Measurements from ENCODE around the gene GPR63. TPM values are rescaled to one million over a fixed set of nuclear protein-coding genes. Genes with fewer than 3 reads are reported as not detected.

GPR63 gene
- total RNA-seq, 4 donors from 2014 or later: 0.11 to 0.95 (median 0.80) TPM

- no peak overlapping the region for H3K4me3 ChIP-seq
- H3K27me3 ChIP-seq: no peaks in the 10 kb centered on the region
- 79 to 96% methylated on average over 1 of the region's 1 CpG for WGBS, 2 donors
- no peak for DNase-seq
- intact Hi-C loops (cut with DNase I): no loop called here
- TF ChIP-seq, protein P1, sequence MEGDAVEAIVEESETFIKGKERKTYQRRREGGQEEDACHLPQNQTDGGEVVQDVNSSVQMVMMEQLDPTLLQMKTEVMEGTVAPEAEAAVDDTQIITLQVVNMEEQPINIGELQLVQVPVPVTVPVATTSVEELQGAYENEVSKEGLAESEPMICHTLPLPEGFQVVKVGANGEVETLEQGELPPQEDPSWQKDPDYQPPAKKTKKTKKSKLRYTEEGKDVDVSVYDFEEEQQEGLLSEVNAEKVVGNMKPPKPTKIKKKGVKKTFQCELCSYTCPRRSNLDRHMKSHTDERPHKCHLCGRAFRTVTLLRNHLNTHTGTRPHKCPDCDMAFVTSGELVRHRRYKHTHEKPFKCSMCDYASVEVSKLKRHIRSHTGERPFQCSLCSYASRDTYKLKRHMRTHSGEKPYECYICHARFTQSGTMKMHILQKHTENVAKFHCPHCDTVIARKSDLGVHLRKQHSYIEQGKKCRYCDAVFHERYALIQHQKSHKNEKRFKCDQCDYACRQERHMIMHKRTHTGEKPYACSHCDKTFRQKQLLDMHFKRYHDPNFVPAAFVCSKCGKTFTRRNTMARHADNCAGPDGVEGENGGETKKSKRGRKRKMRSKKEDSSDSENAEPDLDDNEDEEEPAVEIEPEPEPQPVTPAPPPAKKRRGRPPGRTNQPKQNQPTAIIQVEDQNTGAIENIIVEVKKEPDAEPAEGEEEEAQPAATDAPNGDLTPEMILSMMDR (IDR thresholded peaks at IDR 0.05): no peak
- TF ChIP-seq POLR2A (IDR thresholded peaks at IDR 0.05): no peak
- no peaks in the 10 kb centered on the region for H3K4me1 ChIP-seq
- no peaks in the 10 kb centered on the region for H3K36me3 ChIP-seq
- H3K9me3 ChIP-seq: no peaks in the 10 kb centered on the region
- no peak overlapping the region for H3K27ac ChIP-seq
Observed at GRCh38 chr6:96812077-96812703, 25.1 kb downstream of the GPR63 start.

DNA sequence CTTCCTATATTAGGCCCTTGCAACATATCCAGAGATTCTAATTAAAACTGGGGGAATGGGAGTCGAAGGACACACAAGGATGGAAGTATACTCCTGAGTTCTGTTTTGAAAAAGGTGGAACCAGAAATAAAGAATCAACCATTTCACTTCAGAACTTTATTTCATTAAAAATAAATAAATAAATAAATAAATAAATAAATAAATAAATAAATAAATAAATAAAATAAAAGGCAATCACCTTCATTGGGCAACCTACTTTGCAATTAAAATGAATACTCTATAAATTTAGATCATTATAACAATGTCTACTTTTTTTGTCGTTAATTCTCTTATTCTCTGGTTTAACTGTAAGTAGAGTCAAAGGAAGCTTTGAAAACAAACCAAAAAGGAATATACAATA lies 25.6 kb downstream of the GPR63 start:
- intact Hi-C loops (cut with DNase I): no loop called here
- no peaks in the 10 kb centered on the region for H3K27me3 ChIP-seq
- no peak overlapping the region for H3K4me3 ChIP-seq
- WGBS, 2 donors: 82% methylated on average over 2 of the region's 2 CpGs
- H3K36me3 ChIP-seq: no peaks in the 10 kb centered on the region
- no peak overlapping the region for H3K27ac ChIP-seq
- TF ChIP-seq POLR2A (IDR thresholded peaks at IDR 0.05): no peak
- TF ChIP-seq, protein P1 (IDR thresholded peaks at IDR 0.05): no peak
- H3K4me1 ChIP-seq: no peaks in the 10 kb centered on the region
- H3K9me3 ChIP-seq: no peaks in the 10 kb centered on the region
- no peak for DNase-seq

DNA sequence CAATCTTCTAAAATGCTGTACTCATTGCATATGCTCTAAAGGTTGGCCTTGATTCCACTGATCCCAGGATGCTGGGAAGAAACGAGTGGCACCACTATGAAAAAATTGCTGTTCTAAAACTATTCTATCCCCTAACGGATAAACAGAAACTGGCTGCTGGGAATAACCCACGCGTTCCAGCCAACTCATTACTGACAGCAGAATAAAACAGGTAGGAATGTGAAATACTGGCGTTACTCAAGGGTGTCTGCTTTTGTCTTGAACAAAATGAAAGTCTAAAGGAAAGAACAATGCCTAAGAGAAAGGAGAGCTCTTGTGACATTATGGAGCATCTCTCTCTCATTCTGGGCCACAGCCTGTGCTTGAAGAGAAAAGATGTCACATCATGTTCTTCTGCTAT lies 26.1 kb downstream of the GPR63 start:
- Histone ChIP-seq H3K27ac (no peak overlapping the region), H3K36me3 (no peaks in the 10 kb centered on the region), H3K4me3 (no peak overlapping the region), H3K27me3 (no peaks in the 10 kb centered on the region), H3K9me3 (no peaks in the 10 kb centered on the region), H3K4me1 (no peaks in the 10 kb centered on the region)
- intact Hi-C loops (cut with DNase I): no loop called here
- TF ChIP-seq, protein P1 (IDR thresholded peaks at IDR 0.05): no peak
- TF ChIP-seq POLR2A (IDR thresholded peaks at IDR 0.05): no peak
- 66 to 70% methylated on average over 5 of the region's 5 CpGs for WGBS, 2 donors
- DNase-seq: no peak

DNA sequence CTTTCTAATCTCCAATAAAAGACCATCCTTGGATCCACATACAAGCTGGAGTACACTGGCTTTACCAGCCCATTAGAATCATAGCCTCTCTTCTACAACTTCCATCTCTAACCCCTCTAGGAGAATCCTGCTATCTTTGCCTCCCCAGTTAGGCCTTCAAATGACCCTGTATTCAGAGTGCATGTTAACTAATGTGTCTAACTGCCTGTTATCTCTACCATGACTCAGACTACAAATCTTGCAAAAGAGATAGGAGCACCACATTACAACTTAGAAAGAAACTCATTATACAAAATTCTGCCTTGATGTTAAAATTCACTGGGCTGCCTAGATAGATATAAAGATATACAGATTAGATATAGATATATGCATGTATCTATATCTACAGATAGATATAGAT lies 28.2 kb downstream of the GPR63 start:
- no peak overlapping the region for H3K27ac ChIP-seq
- H3K27me3 ChIP-seq: no peaks in the 10 kb centered on the region
- TF ChIP-seq, protein P1 (IDR thresholded peaks at IDR 0.05): no peak
- no peak for TF ChIP-seq POLR2A (IDR thresholded peaks at IDR 0.05)
- no peaks in the 10 kb centered on the region for H3K4me1 ChIP-seq
- no peaks in the 10 kb centered on the region for H3K36me3 ChIP-seq
- H3K9me3 ChIP-seq: no peaks in the 10 kb centered on the region
- intact Hi-C loops (cut with DNase I): no loop called here
- no peak for DNase-seq
- no peak overlapping the region for H3K4me3 ChIP-seq

DNA sequence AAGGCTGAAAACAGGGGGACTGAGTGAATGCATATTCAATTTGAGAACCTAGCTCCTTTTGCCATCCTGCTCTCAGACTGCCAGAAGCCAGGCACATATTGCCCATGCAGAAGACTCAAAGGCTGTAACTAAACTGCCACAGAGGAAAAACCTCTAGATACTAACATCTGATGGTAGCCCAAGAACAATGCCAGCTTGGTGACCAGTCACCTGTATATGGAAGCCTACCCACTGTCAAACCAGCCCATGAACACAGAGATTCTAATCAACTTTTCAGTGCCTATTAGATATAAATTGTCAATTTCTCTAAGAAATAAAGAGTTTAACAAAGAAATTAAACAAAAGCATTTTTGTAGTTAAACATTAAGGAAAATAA lies 34.2 kb downstream of the GPR63 start:
- H3K4me3 ChIP-seq: no peak overlapping the region
- no peak overlapping the region for H3K27ac ChIP-seq
- DNase-seq: no peak
- no peaks in the 10 kb centered on the region for H3K27me3 ChIP-seq
- no peaks in the 10 kb centered on the region for H3K9me3 ChIP-seq
- TF ChIP-seq, protein P1 (IDR thresholded peaks at IDR 0.05): no peak
- no peak for TF ChIP-seq POLR2A (IDR thresholded peaks at IDR 0.05)
- intact Hi-C loops (cut with DNase I): no loop called here
- H3K4me1 ChIP-seq: no peaks in the 10 kb centered on the region
- no peaks in the 10 kb centered on the region for H3K36me3 ChIP-seq

Measured in esophagus squamous epithelium (tissue), 5 donors.